PFSK-1 (cell line): ENCODE data around the gene MT1F.

Experiments used
- FOXP2 ChIP-seq: optimal IDR thresholded peaks from 2 replicates; pipeline ENCODE3; 2011; ENCODE audit warnings: borderline replicate concordance, control low read depth, inconsistent platforms; ENCODE audit not compliant: insufficient read depth; ENCODE audit errors: extremely low read length, extremely low read depth
- POLR2AphosphoS5 ChIP-seq: IDR thresholded peaks from 2 replicates; pipeline ENCODE4 v1.6.1; 2012; ENCODE audit warnings: low read depth, mild to moderate bottlenecking, control low read depth, low read length, moderate library complexity
- SIN3A ChIP-seq: IDR thresholded peaks from 2 replicates; pipeline ENCODE4 v1.6.1; 2012; ENCODE audit warnings: mild to moderate bottlenecking, low read length, moderate library complexity, borderline replicate concordance; ENCODE audit not compliant: insufficient read depth
- TAF1 ChIP-seq: IDR thresholded peaks from 2 replicates; pipeline ENCODE4 v1.6.1; 2012; ENCODE audit warnings: low read length, control low read depth, borderline replicate concordance; ENCODE audit not compliant: insufficient read depth
- TF ChIP-seq, protein P1 (sequence below), 2 experiments: IDR thresholded peaks; 2 replicates each; pipeline versions ENCODE4 v1.6.1 to v1.8.0; 2011 to 2012; ENCODE audit warnings: low read depth in 2 of 2, low read length in 2 of 2, control low read depth in 1 of 2, inconsistent platforms in 1 of 2, mild to moderate bottlenecking in 1 of 2, moderate library complexity in 1 of 2; ENCODE audit not compliant: insufficient read depth in 1 of 2

Gene MT1F

DNA sequence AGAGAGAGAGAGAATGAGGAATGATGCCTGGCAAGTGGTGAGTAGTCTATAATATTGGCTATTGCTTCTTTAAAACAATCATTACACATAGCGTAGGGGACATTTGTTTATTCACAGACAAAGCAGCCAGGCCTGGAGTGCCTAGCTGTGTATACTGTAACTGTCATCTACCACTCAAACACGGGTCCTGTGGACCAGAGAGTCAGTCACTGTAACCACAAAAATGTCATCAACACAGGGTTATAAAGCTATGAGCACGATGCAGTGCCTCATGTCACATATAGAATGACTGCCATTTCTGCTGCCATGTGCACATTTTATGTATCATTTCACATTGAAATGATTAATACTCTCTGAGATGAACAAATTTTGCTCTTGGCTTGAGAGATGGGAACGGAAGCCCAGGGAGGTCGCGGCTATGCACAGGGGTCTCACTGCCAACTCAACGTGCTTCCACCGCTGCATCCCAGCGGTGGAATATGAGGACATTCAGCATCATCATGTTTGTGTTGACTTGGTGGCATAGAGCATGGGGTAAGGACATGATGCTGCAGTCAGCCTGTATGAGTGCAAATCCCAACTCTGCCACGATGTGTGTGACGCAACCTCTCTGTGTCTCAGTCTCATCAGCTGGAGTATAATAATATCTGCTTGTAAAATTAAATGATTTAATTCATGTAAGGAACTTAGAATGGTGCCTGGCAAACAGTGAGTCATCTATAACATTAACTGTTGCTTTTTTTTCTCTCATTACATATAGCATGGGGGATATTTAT, 15.2 kb downstream of the MT1F start:
- TF ChIP-seq POLR2AphosphoS5, result no peak
- no peak for TF ChIP-seq SIN3A
- TF ChIP-seq FOXP2, result no peak
- TF ChIP-seq TAF1, result no peak

DNA sequence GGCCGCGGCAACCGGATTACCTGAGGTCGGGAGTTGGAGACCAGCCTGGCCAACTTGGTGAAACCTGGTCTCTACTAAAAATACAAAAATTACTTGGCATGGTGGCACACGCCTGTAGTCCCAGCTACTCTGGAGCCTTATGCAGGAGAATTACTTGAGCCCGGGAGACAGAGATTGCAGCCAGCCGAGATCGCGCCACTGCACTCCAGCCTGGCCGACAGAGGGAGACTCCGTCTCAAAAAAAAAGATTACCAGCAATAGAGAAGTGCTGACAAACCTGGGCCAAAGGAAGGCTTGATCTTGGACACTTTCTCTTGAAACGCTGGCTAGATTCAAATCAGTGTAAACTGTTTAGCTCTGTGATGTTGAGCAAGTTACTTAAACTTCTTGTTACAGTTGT, 16.2 kb downstream of the MT1F start:
- no peak for TF ChIP-seq FOXP2
- TF ChIP-seq, protein P1, sequence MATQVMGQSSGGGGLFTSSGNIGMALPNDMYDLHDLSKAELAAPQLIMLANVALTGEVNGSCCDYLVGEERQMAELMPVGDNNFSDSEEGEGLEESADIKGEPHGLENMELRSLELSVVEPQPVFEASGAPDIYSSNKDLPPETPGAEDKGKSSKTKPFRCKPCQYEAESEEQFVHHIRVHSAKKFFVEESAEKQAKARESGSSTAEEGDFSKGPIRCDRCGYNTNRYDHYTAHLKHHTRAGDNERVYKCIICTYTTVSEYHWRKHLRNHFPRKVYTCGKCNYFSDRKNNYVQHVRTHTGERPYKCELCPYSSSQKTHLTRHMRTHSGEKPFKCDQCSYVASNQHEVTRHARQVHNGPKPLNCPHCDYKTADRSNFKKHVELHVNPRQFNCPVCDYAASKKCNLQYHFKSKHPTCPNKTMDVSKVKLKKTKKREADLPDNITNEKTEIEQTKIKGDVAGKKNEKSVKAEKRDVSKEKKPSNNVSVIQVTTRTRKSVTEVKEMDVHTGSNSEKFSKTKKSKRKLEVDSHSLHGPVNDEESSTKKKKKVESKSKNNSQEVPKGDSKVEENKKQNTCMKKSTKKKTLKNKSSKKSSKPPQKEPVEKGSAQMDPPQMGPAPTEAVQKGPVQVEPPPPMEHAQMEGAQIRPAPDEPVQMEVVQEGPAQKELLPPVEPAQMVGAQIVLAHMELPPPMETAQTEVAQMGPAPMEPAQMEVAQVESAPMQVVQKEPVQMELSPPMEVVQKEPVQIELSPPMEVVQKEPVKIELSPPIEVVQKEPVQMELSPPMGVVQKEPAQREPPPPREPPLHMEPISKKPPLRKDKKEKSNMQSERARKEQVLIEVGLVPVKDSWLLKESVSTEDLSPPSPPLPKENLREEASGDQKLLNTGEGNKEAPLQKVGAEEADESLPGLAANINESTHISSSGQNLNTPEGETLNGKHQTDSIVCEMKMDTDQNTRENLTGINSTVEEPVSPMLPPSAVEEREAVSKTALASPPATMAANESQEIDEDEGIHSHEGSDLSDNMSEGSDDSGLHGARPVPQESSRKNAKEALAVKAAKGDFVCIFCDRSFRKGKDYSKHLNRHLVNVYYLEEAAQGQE (IDR thresholded peaks at IDR 0.05; ENCODE audit: insufficient read depth in 1 of 2, low read depth in 2 of 2, low read length in 2 of 2), result no peak

DNA sequence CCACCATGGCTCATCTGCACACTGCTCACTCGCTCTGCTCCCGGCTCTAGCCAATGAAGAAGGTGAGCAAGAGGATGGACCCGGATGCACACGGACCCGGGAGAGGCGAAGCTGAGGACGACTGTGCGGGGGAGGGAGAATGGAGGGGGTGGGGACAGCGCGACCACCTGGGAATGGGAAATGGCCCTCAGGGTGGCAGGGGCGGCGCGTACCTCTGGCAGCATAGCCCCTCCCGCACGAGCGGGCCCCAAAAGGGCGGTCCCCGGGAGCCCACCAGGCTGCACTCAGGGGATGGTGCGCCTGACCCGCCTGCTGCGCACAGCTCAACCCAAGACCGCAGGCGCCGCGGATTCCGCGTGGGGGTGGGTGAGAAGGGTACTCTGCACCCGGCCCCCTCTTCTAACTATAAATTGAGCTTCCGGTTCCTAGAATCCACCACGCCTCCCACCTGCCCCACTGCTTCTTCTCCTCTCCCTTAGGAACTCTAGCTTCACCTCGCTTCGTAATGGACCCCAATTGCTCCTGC, 18.0 kb downstream of the MT1F start:
- TF ChIP-seq, protein P1 (IDR thresholded peaks at IDR 0.05; ENCODE audit: insufficient read depth in 1 of 2, low read depth in 2 of 2, low read length in 2 of 2), result no peak
- TF ChIP-seq SIN3A, result no peak
- TF ChIP-seq FOXP2, result no peak

DNA sequence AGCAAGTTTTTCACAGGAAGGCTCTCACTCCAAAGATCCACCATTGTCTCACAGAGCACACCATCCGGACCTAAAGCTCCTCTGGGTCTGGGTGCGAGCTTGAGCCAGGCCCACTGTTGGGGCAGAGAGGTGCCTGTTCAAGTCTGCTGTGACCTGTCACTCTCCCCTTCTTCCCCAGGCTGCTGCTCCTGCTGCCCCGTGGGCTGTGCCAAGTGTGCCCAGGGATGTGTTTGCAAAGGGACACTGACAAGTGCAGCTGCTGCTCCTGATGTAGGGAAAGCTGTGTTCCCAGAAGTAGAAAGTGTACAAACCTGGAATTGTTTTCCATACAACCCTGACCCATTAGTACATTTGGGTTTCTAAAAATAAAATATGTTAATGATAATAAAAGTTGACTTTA, 19.7 kb downstream of the MT1F start:
- no peak for TF ChIP-seq SIN3A
- no peak for TF ChIP-seq TAF1
- TF ChIP-seq FOXP2, result no peak
- TF ChIP-seq, protein P1 (IDR thresholded peaks at IDR 0.05; ENCODE audit: insufficient read depth in 1 of 2, low read depth in 2 of 2, low read length in 2 of 2), result no peak
- no peak for TF ChIP-seq POLR2AphosphoS5

DNA sequence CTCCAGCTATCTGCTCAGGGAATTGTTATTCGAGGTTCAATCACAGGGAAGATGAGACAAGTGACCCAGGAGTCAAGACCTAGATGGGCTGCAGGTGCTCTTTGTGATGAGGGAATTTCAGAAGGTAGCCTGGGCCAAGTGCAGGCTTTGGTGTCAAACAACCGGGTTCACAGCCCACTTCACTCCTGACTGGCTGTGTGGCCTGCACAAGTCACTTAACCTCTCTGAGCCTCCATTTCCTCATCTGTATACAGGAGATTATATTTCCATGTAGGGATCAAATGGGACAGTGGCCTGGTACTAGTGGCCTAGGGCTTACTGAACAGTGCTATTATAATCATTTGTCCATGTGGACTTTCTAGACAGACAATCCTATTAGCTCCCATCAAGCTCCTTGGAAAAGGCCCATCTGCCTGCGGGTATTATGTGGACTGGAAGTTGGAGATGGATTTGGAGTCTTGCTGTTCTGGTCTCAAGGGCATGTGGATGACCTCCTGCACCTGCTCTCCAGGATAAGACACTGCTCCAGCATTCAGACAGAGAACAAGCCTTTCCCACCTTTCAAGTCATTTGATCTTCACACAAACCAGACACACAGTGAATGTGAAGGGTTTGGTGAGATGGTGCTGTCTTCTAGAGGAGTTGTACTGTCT, 21.4 kb downstream of the MT1F start:
- TF ChIP-seq, protein P1 (IDR thresholded peaks at IDR 0.05; ENCODE audit: insufficient read depth in 1 of 2, low read depth in 2 of 2, low read length in 2 of 2), result no peak
- TF ChIP-seq FOXP2 (no peak), SIN3A (no peak), POLR2AphosphoS5 (no peak), TAF1 (no peak)
